Endothelial cell of umbilical vein (primary cell): ENCODE data around the gene ZNF618. TPM values are rescaled to one million over a fixed set of nuclear protein-coding genes. Genes with fewer than 3 reads are reported as not detected.

Source experiments
- BruUV-seq: library from RNA; stranded (reverse); fragments of 400-500 nt; replicated peaks from 2 replicates; lab custom pipeline; 2021; lab: Mats Ljungman, UMichigan
- CTCF ChIA-PET: fragments of 300-600, 350-600 bp; sonication (Branson Sonifier 250); formaldehyde crosslinking; loops from one replicate; lab custom pipeline; 2021; ENCODE audit warnings: antibody characterized with exemption, inconsistent platforms; lab: Charles Lee
- POLR2A ChIA-PET: fragments of 300-600, 350-600 bp; sonication (Branson Sonifier 250); formaldehyde crosslinking; loops from one replicate; lab custom pipeline; 2021; ENCODE audit warnings: antibody characterized with exemption, inconsistent platforms; lab: Charles Lee
- DNase-seq: peaks from one replicate; pipeline ENCODE4 v3.0.0-alpha.2; 2011; ENCODE audit warnings: low read depth, low spot score
- FAIRE-seq: peaks from 2 replicates; lab custom pipeline; 2011; peaks lifted over from hg19 to GRCh38; lab: Jason Lieb, UNC
- H2AFZ ChIP-seq: 2 replicates; pipeline ENCODE4 v1.6.0; 2012; ENCODE audit warnings: low read depth, low read length, control low read depth, inconsistent platforms
- H3K27ac ChIP-seq: 2 replicates; pipeline ENCODE4 v1.5.1; 2011; ENCODE audit warnings: low read depth, mild to moderate bottlenecking, control low read depth, low read length, moderate library complexity; ENCODE audit not compliant: insufficient read depth
- H3K27me3 ChIP-seq, 2 experiments: 2 replicates each; pipeline versions ENCODE4 v1.6.0 to v1.6.1; 2011; ENCODE audit warnings: low read length in 2 of 2, mixed read lengths in 1 of 2; ENCODE audit not compliant: control insufficient read depth in 2 of 2, insufficient read depth in 2 of 2
- H3K36me3 ChIP-seq, 2 experiments: 2 replicates in 1 of 2; 3 replicates in 1 of 2; pipeline ENCODE4 v1.5.1; 2011; ENCODE audit warnings: low read length in 2 of 2, mild to moderate bottlenecking in 1 of 2, moderate library complexity in 1 of 2; ENCODE audit not compliant: control insufficient read depth in 2 of 2, insufficient read depth in 2 of 2; ENCODE audit errors: extremely low read depth in 1 of 2
- H3K4me1 ChIP-seq: 3 replicates; pipeline ENCODE4 v1.5.1; 2011; ENCODE audit warnings: mild to moderate bottlenecking, low read length; ENCODE audit not compliant: control insufficient read depth, insufficient read depth; ENCODE audit errors: extremely low read depth
- H3K4me2 ChIP-seq: 2 replicates; pipeline ENCODE4 v1.6.1; 2011; ENCODE audit warnings: low read length, control low read depth, mixed read lengths; ENCODE audit not compliant: insufficient read depth
- H3K4me3 ChIP-seq, 3 experiments: fragments of 200-600 bp in 1 of 3; sonication (generic), shearing (Covaris generic) in 1 of 3; replicated peaks in 1 of 3; 2 replicates each; pipeline ENCODE4 v1.5.1; 2011 to 2016; ENCODE audit warnings: control low read depth in 3 of 3, low read length in 3 of 3, mild to moderate bottlenecking in 2 of 3, inconsistent platforms in 1 of 3, low read depth in 1 of 3, moderate library complexity in 1 of 3; ENCODE audit not compliant: insufficient read depth in 1 of 3
- H3K79me2 ChIP-seq: 2 replicates; pipeline ENCODE4 v1.6.0; 2012; ENCODE audit warnings: low read length, inconsistent platforms; ENCODE audit not compliant: control insufficient read depth, insufficient read depth
- H3K9ac ChIP-seq: replicated peaks from 2 replicates; pipeline ENCODE3; 2011; ENCODE audit warnings: low read length, control low read depth; ENCODE audit not compliant: insufficient read depth; ENCODE audit errors: extremely low read depth
- H3K9me1 ChIP-seq: replicated peaks from 3 replicates; pipeline ENCODE4 v1.6.0; 2011; ENCODE audit warnings: mild to moderate bottlenecking, low read length; ENCODE audit not compliant: control insufficient read depth, insufficient read depth; ENCODE audit errors: extremely low read depth
- H3K9me3 ChIP-seq: replicated peaks from 2 replicates; pipeline ENCODE4 v1.5.1; 2012; ENCODE audit warnings: low read length, inconsistent platforms; ENCODE audit not compliant: control insufficient read depth, insufficient read depth
- H4K20me1 ChIP-seq: replicated peaks from 2 replicates; pipeline ENCODE3; 2011; ENCODE audit warnings: mild to moderate bottlenecking, low read length; ENCODE audit not compliant: control insufficient read depth, insufficient read depth; ENCODE audit errors: extremely low read depth
- CTCF ChIP-seq, 2 donors: IDR thresholded peaks; 1 replicate in 1 of 2; 2 replicates in 1 of 2; pipeline ENCODE4 v1.5.1; 2011; ENCODE audit warnings: low read length in 2 of 2, mild to moderate bottlenecking in 2 of 2, moderate library complexity in 2 of 2, control low read depth in 1 of 2, inconsistent platforms in 1 of 2, low read depth in 1 of 2; ENCODE audit not compliant: insufficient read depth in 1 of 2; ENCODE audit errors: extremely low read depth in 1 of 2
- EZH2 ChIP-seq: IDR thresholded peaks from 2 replicates; pipeline ENCODE4 v1.6.1; 2012; ENCODE audit warnings: borderline replicate concordance, low read depth, mild to moderate bottlenecking, moderate library complexity, low read length, inconsistent platforms; ENCODE audit not compliant: severe bottlenecking
- FOS ChIP-seq: IDR thresholded peaks from 2 replicates; pipeline ENCODE4 v1.6.1; 2011; ENCODE audit warnings: mild to moderate bottlenecking, low read length, moderate library complexity, borderline replicate concordance; ENCODE audit not compliant: insufficient read depth
- GATA2 ChIP-seq: IDR thresholded peaks from 2 replicates; pipeline ENCODE4 v1.7.0; 2011; ENCODE audit warnings: low read depth, mild to moderate bottlenecking, moderate library complexity, mixed read lengths, low read length; ENCODE audit not compliant: insufficient read length, insufficient read depth
- JUN ChIP-seq: IDR thresholded peaks from 2 replicates; pipeline ENCODE4 v1.6.1; 2011; ENCODE audit warnings: borderline replicate concordance, low read depth; ENCODE audit not compliant: insufficient read length, insufficient read depth
- MYC ChIP-seq: IDR thresholded peaks from one replicate; pipeline ENCODE4 v1.6.1; 2011; ENCODE audit warnings: mild to moderate bottlenecking, low read depth, low read length
- POLR2A ChIP-seq: IDR thresholded peaks from 2 replicates; pipeline ENCODE4 v1.6.1; 2012; ENCODE audit warnings: low read depth, mild to moderate bottlenecking, control low read depth, low read length
- POLR2AphosphoS5 ChIP-seq: IDR thresholded peaks from 2 replicates; pipeline ENCODE4 v1.6.1; 2012; ENCODE audit warnings: low read depth, mild to moderate bottlenecking, control low read depth, low read length, moderate library complexity; ENCODE audit not compliant: insufficient read depth
- dilution Hi-C: fragments of 300-500 bp; cut with MboI; formaldehyde crosslinking; loops from one replicate; pipeline ENCODE4 v1.15.0; 2019; ENCODE audit warnings: low sequenced_read_pairs; ENCODE audit not compliant: extremely low pct_ligation_motif_present
- intact Hi-C: fragments of 100-400 bp; cut with micrococcal nuclease; formaldehyde crosslinking; loops from one replicate; pipeline ENCODE4 v1.10.0; 2022
- polyA plus RNA-seq, 4 experiments: library from polyadenylated mRNA; depleted of rRNA in 3 of 4; stranded (reverse) in 3 of 4; unstranded in 1 of 4; fragments of >200 nt; gene quantifications; 2 replicates each; pipeline versions ENCODE4 v1.2.1 to v1.2.3, GENCODE V29; 2011 to 2012; ENCODE audit warnings: missing spikeins in 1 of 4
- total RNA-seq: library from RNA; stranded (reverse); gene quantifications from 2 replicates; pipeline ENCODE4 v1.2.3, GENCODE V29; 2021
- TF ChIP-seq, protein P1 (sequence below): IDR thresholded peaks from 2 replicates; pipeline ENCODE4 v1.6.1; 2011; ENCODE audit not compliant: insufficient read depth, insufficient read length

The ZNF618 gene
- total and polyA plus RNA-seq, 2 donors (not counting 3 experiments of a cell fraction or from before 2014, with no cell fraction given) = 22.6 to 80.3 TPM

- no peaks in the 10 kb centered on the region for H3K9me3 ChIP-seq
- no peaks in the 10 kb centered on the region for H3K9me1 ChIP-seq
- intact Hi-C loops (no loop called here), dilution Hi-C loops (no loop called here)
- no peaks in the 10 kb centered on the region for H4K20me1 ChIP-seq
- H3K9ac ChIP-seq = peak overlapping the region; percentile 2
- peak overlapping the region; percentile 70 for H3K4me2 ChIP-seq
- peak overlapping the region; percentile 46 for H3K27ac ChIP-seq
- CTCF ChIA-PET = interaction anchor here (1.4 to 2.0 kb wide), 2 partner anchors 83 to 112 kb away, joined by 3 to 11 read pairs; no protein-coding TSS in a partner anchor
- TF ChIP-seq EZH2 = no peak
- no peak for TF ChIP-seq POLR2AphosphoS5
- no peak for TF ChIP-seq FOS
- TF ChIP-seq CTCF (IDR thresholded peaks at IDR 0.05; ENCODE audit: extremely low read depth in 1 of 2, insufficient read depth in 1 of 2, low read depth in 1 of 2, low read length in 2 of 2) = no peak
- no peak for TF ChIP-seq GATA2
- TF ChIP-seq POLR2A = no peak
- TF ChIP-seq MYC = no peak
- no peak for TF ChIP-seq JUN
- TF ChIP-seq, protein P1, sequence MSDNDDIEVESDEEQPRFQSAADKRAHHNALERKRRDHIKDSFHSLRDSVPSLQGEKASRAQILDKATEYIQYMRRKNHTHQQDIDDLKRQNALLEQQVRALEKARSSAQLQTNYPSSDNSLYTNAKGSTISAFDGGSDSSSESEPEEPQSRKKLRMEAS = no peak
- peaks cover 84% of the 10 kb centered on the region for H3K79me2 ChIP-seq
- POLR2A ChIA-PET = no interaction called here
- peaks cover 27% of the 10 kb centered on the region for H3K4me1 ChIP-seq
- FAIRE-seq (peak; percentile 42), DNase-seq (peak; percentile 69)
- no peaks in the 10 kb centered on the region for H3K27me3 ChIP-seq
- BruUV-seq = no TSS peak
- H2AFZ ChIP-seq = no peak overlapping the region
- H3K4me3 ChIP-seq = peak overlapping the region in 1 of 3 experiments; percentile 28
- no peaks in the 10 kb centered on the region for H3K36me3 ChIP-seq
Observed at GRCh38 chr9:113879911-113880310, 3.8 kb downstream of the ZNF618 start.
